Measurements from ENCODE around the gene CHPT1.

The CHPT1 gene

GRCh38 chr12:101694297-101694848 lies 3.1 kb upstream of the CHPT1 start:
- H3K9me3 Mint-ChIP-seq = no peaks in the 10 kb centered on the region
- DNase-seq (no peak), ATAC-seq (replicated peaks) (no peak)
- peaks cover 9% of the 10 kb centered on the region for H3K36me3 Mint-ChIP-seq (ENCODE audit: insufficient read depth)
- no peak overlapping the region for H3K27ac Mint-ChIP-seq
- H3K4me3 Mint-ChIP-seq = no peak overlapping the region
- peaks cover 13 to 18% of the 10 kb centered on the region in 2 donors for H3K4me1 Mint-ChIP-seq (ENCODE audit: low read depth in 2 of 2)
- no peaks in the 10 kb centered on the region for H3K27me3 Mint-ChIP-seq

GRCh38 chr12:101694986-101695385 lies 2.5 kb upstream of the CHPT1 start:
- Mint-ChIP-seq H3K9me3 (no peaks in the 10 kb centered on the region), H3K27me3 (no peaks in the 10 kb centered on the region), H3K27ac (no peak overlapping the region), H3K4me3 (no peak overlapping the region), H3K4me1 (ENCODE audit: low read depth in 2 of 2) (peaks cover 19 to 23% of the 10 kb centered on the region in 2 donors), H3K36me3 (ENCODE audit: insufficient read depth) (peaks cover 9% of the 10 kb centered on the region)
- no peak for ATAC-seq (replicated peaks)
- DNase-seq = no peak

GRCh38 chr12:101695706-101696105 lies 1.7 kb upstream of the CHPT1 start:
- Mint-ChIP-seq H3K27me3 (no peaks in the 10 kb centered on the region), H3K4me1 (ENCODE audit: low read depth in 2 of 2) (peaks cover 26 to 27% of the 10 kb centered on the region in 2 donors), H3K27ac (peak overlapping the region in 1 of 2 donors; percentile 13), H3K36me3 (ENCODE audit: insufficient read depth) (peaks cover 9% of the 10 kb centered on the region), H3K9me3 (no peaks in the 10 kb centered on the region), H3K4me3 (no peak overlapping the region)
- DNase-seq (no peak), ATAC-seq (replicated peaks) (no peak)

- DNase-seq = peak in 1 of 3 experiments; percentile 14
- Mint-ChIP-seq H3K9me3 (no peaks in the 10 kb centered on the region), H3K4me3 (peak overlapping the region; percentile 89 to 90), H3K36me3 (ENCODE audit: insufficient read depth) (peaks cover 9% of the 10 kb centered on the region), H3K4me1 (ENCODE audit: low read depth in 2 of 2) (peaks cover 30 to 31% of the 10 kb centered on the region in 2 donors), H3K27ac (peak overlapping the region in 1 of 2 donors; percentile 86), H3K27me3 (no peaks in the 10 kb centered on the region)
- no peak for ATAC-seq (replicated peaks)
Observed at GRCh38 chr12:101696251-101697196, 916 bp upstream of the CHPT1 start.

GRCh38 chr12:101697930-101698799 lies 725 bp downstream of the CHPT1 start:
- Mint-ChIP-seq H3K27ac (peak overlapping the region; percentile 88 to 91), H3K4me1 (ENCODE audit: low read depth in 2 of 2) (peaks cover 32 to 35% of the 10 kb centered on the region in 2 donors), H3K4me3 (peak overlapping the region; percentile 89 to 90), H3K27me3 (no peaks in the 10 kb centered on the region), H3K9me3 (no peaks in the 10 kb centered on the region), H3K36me3 (ENCODE audit: insufficient read depth) (peaks cover 9% of the 10 kb centered on the region)
- peak; percentile 21 for ATAC-seq (replicated peaks)
- DNase-seq = peak in 1 of 3 experiments; percentile 6

- Mint-ChIP-seq H3K27ac (peak overlapping the region; percentile 88 to 91), H3K4me3 (peak overlapping the region; percentile 89 to 90), H3K9me3 (no peaks in the 10 kb centered on the region), H3K27me3 (no peaks in the 10 kb centered on the region), H3K36me3 (ENCODE audit: insufficient read depth) (peaks cover 9% of the 10 kb centered on the region), H3K4me1 (ENCODE audit: low read depth in 2 of 2) (peaks cover 35 to 36% of the 10 kb centered on the region in 2 donors)
- no peak for DNase-seq
- no peak for ATAC-seq (replicated peaks)
Observed at GRCh38 chr12:101698800-101699347, 1.4 kb downstream of the CHPT1 start.

- Mint-ChIP-seq H3K4me3 (no peak overlapping the region), H3K27ac (no peak overlapping the region), H3K36me3 (ENCODE audit: insufficient read depth) (peaks cover 9% of the 10 kb centered on the region), H3K27me3 (no peaks in the 10 kb centered on the region), H3K9me3 (no peaks in the 10 kb centered on the region), H3K4me1 (ENCODE audit: low read depth in 2 of 2) (peaks cover 35 to 36% of the 10 kb centered on the region in 2 donors)
- no peak for DNase-seq
- no peak for ATAC-seq (replicated peaks)
Observed at GRCh38 chr12:101700299-101700820, 2.9 kb downstream of the CHPT1 start.

- H3K27ac Mint-ChIP-seq = no peak overlapping the region
- DNase-seq (no peak), ATAC-seq (replicated peaks) (no peak)
- H3K27me3 Mint-ChIP-seq = no peaks in the 10 kb centered on the region
- peaks cover 29 to 33% of the 10 kb centered on the region in 2 donors for H3K4me1 Mint-ChIP-seq (ENCODE audit: low read depth in 2 of 2)
- no peaks in the 10 kb centered on the region for H3K9me3 Mint-ChIP-seq
- H3K36me3 Mint-ChIP-seq (ENCODE audit: insufficient read depth) = no peaks in the 10 kb centered on the region
- H3K4me3 Mint-ChIP-seq = no peak overlapping the region
Observed at GRCh38 chr12:101703487-101703886, 6.0 kb downstream of the CHPT1 start.

GRCh38 chr12:101706403-101706802 lies 9.0 kb downstream of the CHPT1 start:
- H3K4me3 Mint-ChIP-seq = no peak overlapping the region
- no peak overlapping the region for H3K27ac Mint-ChIP-seq
- no peaks in the 10 kb centered on the region for H3K36me3 Mint-ChIP-seq (ENCODE audit: insufficient read depth)
- DNase-seq = no peak
- H3K9me3 Mint-ChIP-seq = no peaks in the 10 kb centered on the region
- H3K4me1 Mint-ChIP-seq (ENCODE audit: low read depth in 2 of 2) = peaks cover 15 to 19% of the 10 kb centered on the region in 2 donors
- no peak for ATAC-seq (replicated peaks)
- no peaks in the 10 kb centered on the region for H3K27me3 Mint-ChIP-seq

- no peak overlapping the region for H3K4me3 Mint-ChIP-seq
- no peaks in the 10 kb centered on the region for H3K27me3 Mint-ChIP-seq
- no peaks in the 10 kb centered on the region for H3K9me3 Mint-ChIP-seq
- DNase-seq = no peak
- H3K4me1 Mint-ChIP-seq (ENCODE audit: low read depth in 2 of 2) = peaks cover 11 to 18% of the 10 kb centered on the region in 2 donors
- H3K27ac Mint-ChIP-seq = peak overlapping the region in 1 of 2 donors; percentile 8
- ATAC-seq (replicated peaks) = no peak
- no peaks in the 10 kb centered on the region for H3K36me3 Mint-ChIP-seq (ENCODE audit: insufficient read depth)
Observed at GRCh38 chr12:101707131-101707782, 9.8 kb downstream of the CHPT1 start.

- DNase-seq (no peak), ATAC-seq (replicated peaks) (no peak)
- H3K9me3 Mint-ChIP-seq = no peaks in the 10 kb centered on the region
- no peak overlapping the region for H3K4me3 Mint-ChIP-seq
- peaks cover 11 to 14% of the 10 kb centered on the region in 2 donors for H3K4me1 Mint-ChIP-seq (ENCODE audit: low read depth in 2 of 2)
- H3K27ac Mint-ChIP-seq = no peak overlapping the region
- no peaks in the 10 kb centered on the region for H3K36me3 Mint-ChIP-seq (ENCODE audit: insufficient read depth)
- H3K27me3 Mint-ChIP-seq = no peaks in the 10 kb centered on the region
Observed at GRCh38 chr12:101710288-101710687, 12.8 kb downstream of the CHPT1 start.

- peaks cover 6 to 9% of the 10 kb centered on the region in 2 donors for H3K4me1 Mint-ChIP-seq (ENCODE audit: low read depth in 2 of 2)
- no peak for ATAC-seq (replicated peaks)
- no peaks in the 10 kb centered on the region for H3K9me3 Mint-ChIP-seq
- no peak overlapping the region for H3K4me3 Mint-ChIP-seq
- DNase-seq = no peak
- H3K27ac Mint-ChIP-seq = no peak overlapping the region
- no peaks in the 10 kb centered on the region for H3K36me3 Mint-ChIP-seq (ENCODE audit: insufficient read depth)
- no peaks in the 10 kb centered on the region for H3K27me3 Mint-ChIP-seq
Observed at GRCh38 chr12:101713059-101713682, 15.7 kb downstream of the CHPT1 start.
